K562 (cell line): ENCODE data around the gene MICAL1. TPM values are rescaled to one million over a fixed set of nuclear protein-coding genes. Genes with fewer than 3 reads are reported as not detected.
A peak's percentile ranks its signal among the peaks of the same experiment; 100 is the strongest.

ENCODE experiments used
- ELF1 ChIP-seq: fragments of 200-800 bp; sonication (Bioruptor generic); IDR thresholded peaks from 2 replicates; pipeline ENCODE4 v1.6.1; 2016; ENCODE audit warnings: missing genetic modification characterization, missing compliant biosample characterization
- ETV6 ChIP-seq, 3 experiments: fragments of 150-350 bp in 1 of 3; sonication (generic) in 1 of 3; formaldehyde crosslinking in 1 of 3; IDR thresholded peaks; 2 replicates each; pipeline versions ENCODE4 v1.6.1 to v1.8.0; 2014 to 2022; ENCODE audit warnings: borderline replicate concordance in 2 of 3, low read depth in 2 of 3, antibody characterized with exemption in 1 of 3, low read length in 1 of 3, mild to moderate bottlenecking in 1 of 3, missing genetic modification reagents in 1 of 3
- FOXJ2 ChIP-seq: fragments of 200-800 bp; sonication (Bioruptor generic); IDR thresholded peaks from 2 replicates; pipeline ENCODE4 v1.6.1; 2016; ENCODE audit warnings: missing genetic modification characterization, missing compliant biosample characterization
- FOXK2 ChIP-seq, 2 experiments: fragments of 450-650 bp; IDR thresholded peaks in 1 of 2; conservative IDR thresholded peaks in 1 of 2; 2 replicates each; pipeline ENCODE4 v1.6.1; 2016; ENCODE audit warnings: low read depth in 2 of 2, mild to moderate bottlenecking in 1 of 2
- GTF2A2 ChIP-seq: IDR thresholded peaks from 2 replicates; pipeline ENCODE4 v1.6.1; 2016; ENCODE audit warnings: mild to moderate bottlenecking, missing genetic modification characterization, missing compliant biosample characterization
- MCM2 ChIP-seq: fragments of 450-650 bp; IDR thresholded peaks from 2 replicates; pipeline ENCODE4 v1.6.1; 2017; ENCODE audit warnings: low read depth, mild to moderate bottlenecking
- MLLT1 ChIP-seq, 2 experiments: fragments of 450-650 bp; IDR thresholded peaks; 2 replicates each; pipeline ENCODE4 v1.6.1; 2016
- SMC3 ChIP-seq: conservative IDR thresholded peaks from 2 replicates; pipeline ENCODE4 v1.6.1; 2011; ENCODE audit warnings: low read depth, low read length, improper control_type of control experiment; ENCODE audit not compliant: insufficient read depth
- TCF7 ChIP-seq: sonication (generic); IDR thresholded peaks from 2 replicates; pipeline ENCODE4 v1.6.1; 2016; ENCODE audit warnings: antibody characterized with exemption, borderline replicate concordance
- ZBTB8A ChIP-seq: fragments of 450-650 bp; IDR thresholded peaks from 2 replicates; pipeline ENCODE4 v1.6.1; 2018; ENCODE audit warnings: mild to moderate bottlenecking, moderate library complexity; ENCODE audit not compliant: partially characterized antibody
- ZNF124 ChIP-seq: sonication (generic); formaldehyde crosslinking; IDR thresholded peaks from 2 replicates; pipeline ENCODE4 v1.8.1; 2022; ENCODE audit warnings: missing genetic modification reagents
- ZNF174 ChIP-seq: fragments of 250-450 bp; sonication (Bioruptor Pico); IDR thresholded peaks from 2 replicates; pipeline ENCODE4 v1.4.0; 2020; ENCODE audit warnings: mild to moderate bottlenecking
- ZNF175 ChIP-seq: fragments of 200-800 bp; sonication (Bioruptor generic); IDR thresholded peaks from 2 replicates; pipeline ENCODE4 v1.6.1; 2016; ENCODE audit warnings: low read depth, mild to moderate bottlenecking, missing genetic modification characterization, missing compliant biosample characterization
- ZNF212 ChIP-seq: fragments of 450-650 bp; formaldehyde crosslinking; IDR thresholded peaks from 2 replicates; pipeline ENCODE4 v1.4.0; 2020; ENCODE audit warnings: mild to moderate bottlenecking
- ZNF347 ChIP-seq: fragments of 450-650 bp; formaldehyde crosslinking; IDR thresholded peaks from 2 replicates; pipeline ENCODE4 v1.4.0; 2020; ENCODE audit warnings: low read depth, mild to moderate bottlenecking, moderate library complexity
- polyA plus RNA-seq, 8 experiments: library from polyadenylated mRNA; depleted of rRNA in 4 of 8; stranded (reverse) in 5 of 8; unstranded in 3 of 8; fragments of >200 nt; fragmentation: Nextera tagmentation in 2 of 8; fragmentation: Illumina TruSeq in 1 of 8; extraction: Ambion mirVana in 2 of 8; extraction: Trizol in 1 of 8; gene quantifications; 2 replicates each; pipeline versions ENCODE4 v1.2.1 to v1.2.3, GENCODE V29; 2011 to 2014; ENCODE audit warnings: inconsistent platforms in 1 of 8, missing spikeins in 1 of 8
- total RNA-seq, 7 experiments: library from RNA; depleted of rRNA in 6 of 7; stranded (reverse); fragments of >200 nt in 6 of 7; fragmentation: Illumina TruSeq in 2 of 7; extraction: Trizol in 2 of 7; gene quantifications; 2 replicates each; pipeline versions ENCODE4 v1.2.1 to v1.2.3, GENCODE V29; 2011 to 2021; ENCODE audit warnings: low replicate concordance in 1 of 7
- TF ChIP-seq, protein P1 (sequence below): sonication (generic); formaldehyde crosslinking; IDR thresholded peaks from 2 replicates; pipeline ENCODE4 v1.8.0; 2023; ENCODE audit warnings: missing genetic modification reagents, mild to moderate bottlenecking, borderline replicate concordance
- TF ChIP-seq, protein P2 (sequence below): fragments of 450-650 bp; IDR thresholded peaks from 2 replicates; pipeline ENCODE4 v1.6.1; 2017; ENCODE audit warnings: mild to moderate bottlenecking, moderate library complexity

Gene MICAL1
- total and polyA plus RNA-seq, 9 of the 15 experiments (the other 6 are each of a cell fraction or from before 2014, with no cell fraction given): 0.07 to 15.2 (median 7.0) TPM

DNA sequence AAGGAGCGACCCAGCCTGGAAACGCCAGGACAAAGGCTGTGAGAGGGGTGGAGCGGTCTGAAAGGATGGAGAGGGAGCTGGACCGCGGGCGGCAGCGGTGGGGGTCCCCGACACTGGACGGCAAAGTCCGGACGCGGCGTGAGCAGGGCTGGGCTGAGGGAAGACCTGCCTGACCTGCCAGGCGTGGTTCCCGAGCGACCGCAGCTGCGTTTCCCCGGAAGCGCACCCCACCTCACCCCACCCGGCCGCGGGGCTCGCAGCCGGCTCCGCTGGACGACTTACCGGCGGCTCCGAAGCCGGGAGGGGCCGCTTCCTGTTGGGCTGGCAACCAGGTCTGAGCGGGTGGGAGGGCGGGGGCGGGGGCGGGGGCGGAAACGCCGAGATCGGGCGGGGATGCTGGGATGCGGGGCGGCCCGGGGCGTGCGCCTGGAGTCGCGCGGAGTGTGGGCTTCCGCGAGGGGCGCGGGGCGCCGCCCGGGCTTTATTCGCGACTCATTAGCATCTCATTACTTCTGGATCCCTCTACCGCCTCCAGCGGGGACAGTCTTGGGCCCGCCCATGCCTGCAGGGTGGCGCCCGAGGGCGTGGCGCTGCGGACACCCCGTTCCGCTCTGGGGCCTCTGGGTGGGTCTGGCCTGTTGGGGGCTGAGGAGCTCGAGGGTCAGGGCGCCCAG is at the start of gene MICAL1 (continued):
- TF ChIP-seq MLLT1 (IDR thresholded peaks at IDR 0.05): no peak
- TF ChIP-seq ZNF175 (CRISPR knock-in tag): no peak
- TF ChIP-seq GTF2A2 (tag): no peak
- no peak for TF ChIP-seq ZNF174 (CRISPR knock-in tag)
- TF ChIP-seq SMC3: no peak
- TF ChIP-seq TCF7: no peak
- no peak for TF ChIP-seq ZNF212
- no peak for TF ChIP-seq MCM2
- TF ChIP-seq, protein P1, sequence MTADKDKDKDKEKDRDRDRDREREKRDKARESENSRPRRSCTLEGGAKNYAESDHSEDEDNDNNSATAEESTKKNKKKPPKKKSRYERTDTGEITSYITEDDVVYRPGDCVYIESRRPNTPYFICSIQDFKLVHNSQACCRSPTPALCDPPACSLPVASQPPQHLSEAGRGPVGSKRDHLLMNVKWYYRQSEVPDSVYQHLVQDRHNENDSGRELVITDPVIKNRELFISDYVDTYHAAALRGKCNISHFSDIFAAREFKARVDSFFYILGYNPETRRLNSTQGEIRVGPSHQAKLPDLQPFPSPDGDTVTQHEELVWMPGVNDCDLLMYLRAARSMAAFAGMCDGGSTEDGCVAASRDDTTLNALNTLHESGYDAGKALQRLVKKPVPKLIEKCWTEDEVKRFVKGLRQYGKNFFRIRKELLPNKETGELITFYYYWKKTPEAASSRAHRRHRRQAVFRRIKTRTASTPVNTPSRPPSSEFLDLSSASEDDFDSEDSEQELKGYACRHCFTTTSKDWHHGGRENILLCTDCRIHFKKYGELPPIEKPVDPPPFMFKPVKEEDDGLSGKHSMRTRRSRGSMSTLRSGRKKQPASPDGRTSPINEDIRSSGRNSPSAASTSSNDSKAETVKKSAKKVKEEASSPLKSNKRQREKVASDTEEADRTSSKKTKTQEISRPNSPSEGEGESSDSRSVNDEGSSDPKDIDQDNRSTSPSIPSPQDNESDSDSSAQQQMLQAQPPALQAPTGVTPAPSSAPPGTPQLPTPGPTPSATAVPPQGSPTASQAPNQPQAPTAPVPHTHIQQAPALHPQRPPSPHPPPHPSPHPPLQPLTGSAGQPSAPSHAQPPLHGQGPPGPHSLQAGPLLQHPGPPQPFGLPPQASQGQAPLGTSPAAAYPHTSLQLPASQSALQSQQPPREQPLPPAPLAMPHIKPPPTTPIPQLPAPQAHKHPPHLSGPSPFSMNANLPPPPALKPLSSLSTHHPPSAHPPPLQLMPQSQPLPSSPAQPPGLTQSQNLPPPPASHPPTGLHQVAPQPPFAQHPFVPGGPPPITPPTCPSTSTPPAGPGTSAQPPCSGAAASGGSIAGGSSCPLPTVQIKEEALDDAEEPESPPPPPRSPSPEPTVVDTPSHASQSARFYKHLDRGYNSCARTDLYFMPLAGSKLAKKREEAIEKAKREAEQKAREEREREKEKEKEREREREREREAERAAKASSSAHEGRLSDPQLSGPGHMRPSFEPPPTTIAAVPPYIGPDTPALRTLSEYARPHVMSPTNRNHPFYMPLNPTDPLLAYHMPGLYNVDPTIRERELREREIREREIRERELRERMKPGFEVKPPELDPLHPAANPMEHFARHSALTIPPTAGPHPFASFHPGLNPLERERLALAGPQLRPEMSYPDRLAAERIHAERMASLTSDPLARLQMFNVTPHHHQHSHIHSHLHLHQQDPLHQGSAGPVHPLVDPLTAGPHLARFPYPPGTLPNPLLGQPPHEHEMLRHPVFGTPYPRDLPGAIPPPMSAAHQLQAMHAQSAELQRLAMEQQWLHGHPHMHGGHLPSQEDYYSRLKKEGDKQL (CRISPR knock-in tag): no peak
- TF ChIP-seq FOXK2 (conservative IDR thresholded peaks at IDR 0.05 in 1 of 2, IDR thresholded peaks at IDR 0.05 in 1 of 2; ENCODE audit: low read depth in 2 of 2): no peak
- TF ChIP-seq, protein P2, sequence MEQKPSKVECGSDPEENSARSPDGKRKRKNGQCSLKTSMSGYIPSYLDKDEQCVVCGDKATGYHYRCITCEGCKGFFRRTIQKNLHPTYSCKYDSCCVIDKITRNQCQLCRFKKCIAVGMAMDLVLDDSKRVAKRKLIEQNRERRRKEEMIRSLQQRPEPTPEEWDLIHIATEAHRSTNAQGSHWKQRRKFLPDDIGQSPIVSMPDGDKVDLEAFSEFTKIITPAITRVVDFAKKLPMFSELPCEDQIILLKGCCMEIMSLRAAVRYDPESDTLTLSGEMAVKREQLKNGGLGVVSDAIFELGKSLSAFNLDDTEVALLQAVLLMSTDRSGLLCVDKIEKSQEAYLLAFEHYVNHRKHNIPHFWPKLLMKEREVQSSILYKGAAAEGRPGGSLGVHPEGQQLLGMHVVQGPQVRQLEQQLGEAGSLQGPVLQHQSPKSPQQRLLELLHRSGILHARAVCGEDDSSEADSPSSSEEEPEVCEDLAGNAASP: no peak
- TF ChIP-seq ZNF124: no peak
- peak; percentile 69 for TF ChIP-seq ELF1 (tag)
- TF ChIP-seq ZBTB8A: no peak
- TF ChIP-seq ETV6 (IDR thresholded peaks at IDR 0.05; ENCODE audit: borderline replicate concordance in 1 of 2, low read depth in 2 of 2, low read length in 1 of 2): no peak
- TF ChIP-seq ETV6 (CRISPR knock-in tag; IDR thresholded peaks at IDR 0.05; ENCODE audit: borderline replicate concordance): no peak
- TF ChIP-seq ZNF347 (CRISPR knock-in tag): no peak
- no peak for TF ChIP-seq FOXJ2
